Gastrocnemius medialis (tissue), 4 donors: Measurements from ENCODE around the gene WASHC1. TPM values are rescaled to one million over a fixed set of nuclear protein-coding genes. Genes with fewer than 3 reads are reported as not detected.
"Not testable (repeated sequence)": the region's sequence is repeated elsewhere in the genome, so short reads cannot be mapped to it uniquely, and the experiment has no call there.

Experiments
- ATAC-seq, 2 donors: fragments of 150-250 bp; one replicate each; pipeline ENCODE4 v1.9.1; 2016
- DNase-seq, 2 donors: peaks; one replicate each; pipeline ENCODE4 v3.0.0-alpha.2; 2019
- H3K27ac ChIP-seq, 4 donors: fragments of 200-600 bp; sonication (generic); 1 replicate in 1 of 4; 2 replicates in 3 of 4; pipeline ENCODE4 v1.5.1; 2016 to 2018; ENCODE audit warnings: mild to moderate bottlenecking in 2 of 4, moderate library complexity in 1 of 4
- H3K27me3 ChIP-seq, 3 donors: fragments of 200-600 bp; sonication (generic) in 2 of 3; 1 replicate in 1 of 3; 2 replicates in 2 of 3; pipeline versions ENCODE4 v1.5.1 to v1.6.0; 2016 to 2019; ENCODE audit warnings: mild to moderate bottlenecking in 1 of 3, moderate library complexity in 1 of 3
- H3K36me3 ChIP-seq, 2 donors: fragments of 200-600 bp; sonication (generic) in 1 of 2; one replicate each; pipeline ENCODE4 v1.5.1; 2017 to 2018
- H3K4me1 ChIP-seq, 2 donors: fragments of 200-600 bp; sonication (generic) in 1 of 2; one replicate each; pipeline ENCODE4 v1.5.1; 2016 to 2017; ENCODE audit warnings: mild to moderate bottlenecking in 2 of 2
- H3K4me3 ChIP-seq, 4 donors: fragments of 200-600 bp; sonication (generic) in 3 of 4; 1 replicate in 1 of 4; 2 replicates in 3 of 4; pipeline ENCODE4 v1.5.1; 2016 to 2019; ENCODE audit warnings: mild to moderate bottlenecking in 2 of 4
- H3K9me3 ChIP-seq, 3 donors: fragments of 200-600 bp; sonication (generic) in 2 of 3; 1 replicate in 1 of 3; 2 replicates in 2 of 3; pipeline ENCODE4 v1.5.1; 2016 to 2019
- in situ Hi-C, 4 donors: fragments of 200-750 bp; cut with MboI; loops; one replicate each; pipeline versions ENCODE4 v1.15.0 to v1.8.0; 2017; ENCODE audit warnings: low sequenced_read_pairs in 4 of 4
- intact Hi-C: fragments of 100-400 bp; cut with DNase I; formaldehyde crosslinking; loops from one replicate; pipeline ENCODE4 v1.15.1; 2023; ENCODE audit warnings: low total_unique reads
- total RNA-seq, 4 donors: library from RNA; depleted of rRNA; stranded (reverse); fragments of >200 nt; gene quantifications; one replicate each; pipeline versions ENCODE4 v1.1.0 to v1.2.3, GENCODE V29; 2016

The WASHC1 gene, protein sequence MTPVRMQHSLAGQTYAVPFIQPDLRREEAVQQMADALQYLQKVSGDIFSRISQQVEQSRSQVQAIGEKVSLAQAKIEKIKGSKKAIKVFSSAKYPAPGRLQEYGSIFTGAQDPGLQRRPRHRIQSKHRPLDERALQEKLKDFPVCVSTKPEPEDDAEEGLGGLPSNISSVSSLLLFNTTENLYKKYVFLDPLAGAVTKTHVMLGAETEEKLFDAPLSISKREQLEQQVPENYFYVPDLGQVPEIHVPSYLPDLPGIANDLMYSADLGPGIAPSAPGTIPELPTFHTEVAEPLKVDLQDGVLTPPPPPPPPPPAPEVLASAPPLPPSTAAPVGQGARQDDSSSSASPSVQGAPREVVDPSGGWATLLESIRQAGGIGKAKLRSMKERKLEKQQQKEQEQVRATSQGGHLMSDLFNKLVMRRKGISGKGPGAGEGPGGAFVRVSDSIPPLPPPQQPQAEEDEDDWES
- 1 to 10 TPM; 3.4 to 5.1 (median 4.1) TPM for total RNA-seq

DNA sequence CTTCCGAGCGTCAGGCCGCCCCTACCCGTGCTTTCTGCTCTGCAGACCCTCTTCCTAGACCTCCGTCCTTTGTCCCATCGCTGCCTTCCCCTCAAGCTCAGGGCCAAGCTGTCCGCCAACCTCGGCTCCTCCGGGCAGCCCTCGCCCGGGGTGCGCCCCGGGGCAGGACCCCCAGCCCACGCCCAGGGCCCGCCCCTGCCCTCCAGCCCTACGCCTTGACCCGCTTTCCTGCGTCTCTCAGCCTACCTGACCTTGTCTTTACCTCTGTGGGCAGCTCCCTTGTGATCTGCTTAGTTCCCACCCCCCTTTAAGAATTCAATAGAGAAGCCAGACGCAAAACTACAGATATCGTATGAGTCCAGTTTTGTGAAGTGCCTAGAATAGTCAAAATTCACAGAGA, at the start of gene WASHC1:
Gene WASHC1, minus strand, starts transcription at position 101 of the 400 bp plus-strand sequence. CDS start 4,457 bp downstream, outside the sequence.
- DNase-seq, H3K27ac ChIP-seq, H3K4me1 ChIP-seq, intact Hi-C loops, H3K36me3 ChIP-seq, in situ Hi-C loops, H3K27me3 ChIP-seq, H3K9me3 ChIP-seq, ATAC-seq: not testable (repeated sequence)
- H3K4me3 ChIP-seq: peak within 1 kb of the TSS in 2 of 4 donors; percentile 59

DNA sequence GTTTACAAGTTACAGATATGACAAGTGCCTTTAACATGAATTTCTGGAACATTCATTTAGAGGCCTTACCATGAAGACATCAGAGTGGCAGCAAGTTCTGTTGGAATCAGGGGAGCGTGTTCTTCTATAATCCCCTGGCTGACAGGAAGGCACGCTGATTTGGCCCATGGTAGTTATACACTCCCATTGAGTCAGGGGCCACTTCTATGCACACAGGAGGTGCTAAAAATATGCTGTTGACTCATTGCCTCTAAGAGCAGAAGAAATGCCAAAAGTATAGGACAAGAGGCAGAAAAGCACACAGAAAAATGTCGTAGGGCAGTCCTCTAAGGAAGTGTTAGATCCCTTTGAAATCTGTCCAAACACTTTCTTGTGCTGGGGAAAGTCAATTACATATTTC, 49.1 kb upstream of the WASHC1 start:
- H3K36me3 ChIP-seq, DNase-seq, H3K4me3 ChIP-seq, in situ Hi-C loops, H3K27ac ChIP-seq, H3K27me3 ChIP-seq, intact Hi-C loops, H3K9me3 ChIP-seq, H3K4me1 ChIP-seq: not testable (repeated sequence)
- ATAC-seq: peak in 1 of 2 donors; percentile 49

DNA sequence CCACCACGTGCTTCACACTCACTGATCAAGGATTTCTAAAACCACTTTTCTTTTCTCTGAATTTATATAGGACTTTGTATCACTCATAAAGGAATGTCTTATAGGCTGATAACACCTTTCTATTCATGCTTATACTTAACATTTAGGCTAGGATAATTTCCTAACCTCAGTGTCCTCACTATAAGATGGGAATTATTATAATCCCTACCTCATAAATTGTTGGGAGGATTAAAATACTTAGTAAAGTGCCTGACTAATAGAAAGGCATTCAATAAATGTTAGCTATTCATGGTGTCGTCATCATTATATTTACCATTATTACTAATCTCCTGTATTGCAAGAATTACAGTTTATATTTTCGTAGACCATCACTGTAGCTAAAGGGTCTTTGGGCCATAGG, 47.1 kb upstream of the WASHC1 start:
- H3K4me1 ChIP-seq, H3K27me3 ChIP-seq, ATAC-seq, intact Hi-C loops, H3K9me3 ChIP-seq, in situ Hi-C loops, H3K4me3 ChIP-seq, H3K36me3 ChIP-seq, DNase-seq, H3K27ac ChIP-seq: not testable (repeated sequence)

DNA sequence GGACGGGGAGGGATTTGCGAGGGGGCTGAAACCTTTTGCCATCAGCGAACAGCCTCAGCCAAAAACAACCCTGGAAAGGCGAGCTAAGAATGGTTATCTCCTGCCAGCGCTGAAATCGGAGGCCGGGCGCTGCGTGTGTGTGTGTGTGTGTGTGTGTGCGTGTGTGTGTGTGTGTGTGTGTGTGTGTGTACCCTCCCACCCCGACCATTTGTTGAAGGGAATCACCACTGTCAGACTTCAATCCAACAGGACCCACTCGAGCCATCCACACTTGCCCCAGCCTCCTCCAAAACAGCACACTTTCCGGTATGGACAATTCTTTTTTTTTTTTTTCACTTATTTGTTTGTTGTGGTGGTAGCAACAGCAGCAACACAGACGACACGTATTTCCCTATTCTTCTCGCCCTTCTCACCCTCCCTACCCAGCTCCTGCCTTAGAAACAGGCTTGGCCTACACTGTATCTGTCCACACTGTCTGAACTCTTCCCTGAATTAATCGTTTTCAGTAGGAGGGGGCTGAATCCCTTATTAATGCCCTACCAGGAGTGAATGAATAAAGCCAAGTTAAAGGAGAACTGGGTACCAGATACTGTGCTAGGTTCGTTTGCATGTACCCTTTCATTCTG, 44.8 kb upstream of the WASHC1 start:
- ATAC-seq: peak in 1 of 2 donors; percentile 32
- H3K27ac ChIP-seq, H3K36me3 ChIP-seq, H3K9me3 ChIP-seq, H3K27me3 ChIP-seq, in situ Hi-C loops, H3K4me1 ChIP-seq, DNase-seq, intact Hi-C loops: not testable (repeated sequence)
- peak overlapping the region; percentile 35 to 58 (median 54) for H3K4me3 ChIP-seq

DNA sequence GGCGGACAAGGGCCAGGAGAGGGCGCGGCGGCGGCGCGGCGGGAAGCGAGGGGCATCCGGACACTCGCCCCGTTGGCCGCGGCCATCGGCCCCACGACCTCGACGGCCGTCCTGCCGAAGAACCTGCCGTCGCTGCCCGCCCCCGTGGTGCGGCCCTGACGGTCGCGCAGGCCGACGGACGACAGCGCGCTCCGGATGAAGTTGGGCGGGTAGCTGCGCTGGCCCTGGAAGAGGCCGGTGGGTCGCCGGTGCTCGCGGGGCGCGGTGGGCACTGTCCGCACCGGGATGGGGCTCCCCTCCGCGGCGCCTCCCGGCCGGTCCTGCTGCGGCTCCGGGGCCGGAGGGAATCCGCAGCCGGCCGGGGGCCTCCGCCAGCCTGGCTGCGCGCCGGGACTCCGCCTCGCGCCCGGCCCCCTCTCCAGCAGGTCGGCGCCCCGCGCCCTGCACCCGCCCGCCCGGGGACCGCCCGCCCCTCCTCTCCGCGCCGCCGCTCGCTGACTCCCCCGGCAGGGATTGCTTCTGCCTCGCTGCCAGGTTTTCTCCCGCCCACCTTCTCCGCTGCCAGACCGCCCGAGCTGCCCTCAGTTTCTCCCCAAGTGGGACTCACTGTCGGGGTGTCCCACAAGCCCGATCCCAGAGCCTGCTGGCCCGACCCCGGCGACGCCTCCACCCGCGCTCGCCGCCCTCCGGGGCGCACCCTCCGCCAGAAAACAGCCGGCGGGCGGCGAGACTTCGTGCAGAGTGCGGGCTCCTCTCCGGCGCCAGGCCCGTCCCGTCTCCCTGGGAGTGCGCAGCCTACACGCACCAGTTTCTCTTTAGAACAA, 44.0 kb upstream of the WASHC1 start:
- H3K9me3 ChIP-seq, intact Hi-C loops, H3K27me3 ChIP-seq, in situ Hi-C loops, H3K36me3 ChIP-seq, H3K27ac ChIP-seq, H3K4me1 ChIP-seq, DNase-seq: not testable (repeated sequence)
- peak overlapping the region; percentile 35 to 58 (median 54) for H3K4me3 ChIP-seq
- ATAC-seq: peak; percentile 13 to 32

DNA sequence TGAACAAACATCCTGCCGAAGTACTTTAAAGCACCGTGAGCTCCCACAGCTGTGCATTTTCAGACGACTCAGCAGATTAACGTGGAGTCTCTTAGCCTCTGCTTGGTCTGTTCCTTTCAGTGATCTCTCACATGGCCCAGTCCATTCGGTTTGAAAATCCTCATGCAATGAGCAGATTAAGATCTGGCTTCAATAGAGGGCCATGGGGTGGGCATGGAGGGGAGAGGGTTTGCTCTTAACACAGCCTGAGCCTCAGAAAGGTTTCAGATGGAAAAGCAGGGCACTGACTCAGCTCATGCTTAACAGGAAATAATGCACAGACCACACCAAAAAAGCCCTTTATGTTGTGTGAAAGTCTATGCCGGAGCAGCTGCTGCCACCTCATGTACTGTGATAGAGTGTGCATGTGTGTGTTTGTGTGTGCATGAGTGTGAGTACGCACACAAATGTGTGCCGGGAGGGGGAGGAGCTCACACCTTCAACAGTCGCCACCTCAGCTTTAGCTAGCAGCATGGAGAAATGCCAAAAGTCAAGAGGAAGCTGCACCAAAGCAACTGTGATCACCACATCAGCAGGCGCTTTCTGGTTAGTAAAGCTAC, 33.9 kb upstream of the WASHC1 start:
- H3K4me3 ChIP-seq, H3K9me3 ChIP-seq, H3K27ac ChIP-seq, H3K27me3 ChIP-seq, intact Hi-C loops, H3K36me3 ChIP-seq, in situ Hi-C loops, H3K4me1 ChIP-seq, DNase-seq: not testable (repeated sequence)
- ATAC-seq: peak in 1 of 2 donors; percentile 30

DNA sequence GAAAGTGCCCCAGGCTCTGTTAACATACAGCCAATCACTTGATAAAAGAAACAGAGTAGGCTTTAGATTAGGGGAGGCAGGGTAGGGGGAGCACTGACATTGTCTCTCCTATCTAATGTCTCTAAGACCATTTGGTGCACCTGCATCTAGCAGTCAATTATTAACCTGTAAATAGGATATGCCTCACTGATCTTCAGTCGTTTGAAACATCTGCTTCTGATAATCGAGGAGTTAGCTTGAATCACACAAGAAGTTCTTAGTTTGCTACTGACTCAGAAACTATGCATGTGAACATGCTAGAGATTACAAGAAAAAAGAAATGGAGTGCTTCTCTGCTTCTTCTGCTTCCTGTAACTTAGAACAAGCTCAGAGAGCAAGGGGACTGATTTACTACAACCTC, 23.4 kb upstream of the WASHC1 start:
- in situ Hi-C loops, H3K27me3 ChIP-seq, H3K27ac ChIP-seq, H3K9me3 ChIP-seq, DNase-seq, intact Hi-C loops, ATAC-seq, H3K4me3 ChIP-seq, H3K4me1 ChIP-seq, H3K36me3 ChIP-seq: not testable (repeated sequence)

DNA sequence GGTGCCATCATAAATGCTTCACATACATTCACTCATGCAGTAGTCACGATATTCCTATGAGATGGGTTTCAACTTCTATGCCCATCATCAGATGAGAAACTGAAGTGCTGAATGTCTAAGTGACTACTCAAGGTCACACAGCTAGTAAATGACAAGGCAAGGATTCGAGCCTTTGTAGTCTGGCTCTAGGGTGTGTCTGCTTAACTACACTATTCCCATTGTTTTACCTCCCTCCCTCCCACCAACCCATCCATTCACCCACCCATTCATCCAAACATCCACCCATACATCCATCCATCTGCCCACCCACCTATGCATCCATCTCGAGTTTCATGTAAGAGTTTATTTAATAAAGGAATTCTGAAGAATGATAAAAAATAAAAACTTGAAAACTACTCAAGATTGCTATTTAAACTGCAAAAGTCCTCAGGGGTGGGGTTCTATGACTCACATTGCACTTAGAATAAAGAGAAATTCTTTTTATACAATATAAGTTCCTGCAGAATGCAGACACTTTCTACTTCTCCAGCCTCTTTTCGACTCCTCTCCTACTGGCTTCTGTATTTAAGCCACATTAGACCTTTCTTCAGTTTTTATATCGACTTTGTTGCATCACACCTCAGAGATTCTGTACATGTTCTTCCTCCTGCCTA, 19.1 kb upstream of the WASHC1 start:
- intact Hi-C loops: not testable (repeated sequence)

DNA sequence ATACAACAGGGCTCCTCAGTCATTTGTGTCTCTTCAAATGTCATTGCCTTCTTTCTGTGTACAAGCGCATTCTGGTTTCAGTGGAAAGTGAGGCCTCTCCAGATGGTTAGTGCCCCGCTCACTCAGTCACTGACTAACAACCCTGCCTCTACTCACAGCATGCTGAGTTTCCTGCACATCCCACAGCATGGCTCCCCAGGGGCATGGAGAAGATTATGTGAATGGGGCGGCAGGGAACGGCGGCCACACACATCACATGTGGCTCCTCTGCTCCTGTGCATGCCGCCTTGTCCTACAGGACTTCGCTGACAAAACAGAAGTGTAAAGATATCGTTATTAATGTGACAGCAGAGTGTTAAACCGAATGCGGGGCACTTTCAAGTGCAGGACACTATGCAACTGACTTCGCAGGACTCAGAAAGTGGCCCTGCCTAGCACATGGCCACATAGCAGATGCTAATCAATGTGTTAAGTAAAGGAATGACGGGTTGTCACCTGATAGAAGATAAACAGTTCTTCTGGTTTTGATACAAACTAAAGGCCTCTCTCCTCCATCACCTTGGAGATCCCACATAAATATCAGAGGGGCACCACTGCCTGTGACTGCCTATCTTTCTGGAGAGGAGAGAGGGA, 17.5 kb upstream of the WASHC1 start:
- H3K36me3 ChIP-seq, intact Hi-C loops, H3K4me1 ChIP-seq, H3K9me3 ChIP-seq, H3K4me3 ChIP-seq, H3K27me3 ChIP-seq, H3K27ac ChIP-seq, ATAC-seq, DNase-seq, in situ Hi-C loops: not testable (repeated sequence)

More for the DNA sequence above, 19.1 kb upstream of the WASHC1 start:
- in situ Hi-C loops, H3K9me3 ChIP-seq, H3K4me3 ChIP-seq, H3K4me1 ChIP-seq, DNase-seq, H3K36me3 ChIP-seq, ATAC-seq, H3K27ac ChIP-seq, H3K27me3 ChIP-seq: not testable (repeated sequence)

DNA sequence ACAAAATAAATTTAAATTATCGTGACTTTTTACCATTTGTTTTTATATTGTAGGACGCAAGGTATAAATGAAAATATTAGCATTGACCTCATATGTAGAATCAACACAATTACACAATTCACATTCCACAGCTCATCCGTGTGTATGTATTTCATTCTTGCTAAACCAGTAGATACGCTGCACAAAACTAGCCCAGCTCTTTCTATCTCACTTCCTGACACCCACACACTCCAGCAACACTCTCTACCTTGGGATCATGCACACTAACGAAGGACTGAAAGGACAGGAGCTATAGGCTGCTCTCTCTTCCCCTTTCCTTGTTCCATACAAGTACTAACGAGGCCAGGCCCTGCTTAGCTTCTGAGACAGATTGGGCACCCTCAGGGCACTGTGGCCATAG, 16.9 kb upstream of the WASHC1 start:
- ATAC-seq: not testable (repeated sequence)

More for the DNA sequence above, 16.9 kb upstream of the WASHC1 start:
- intact Hi-C loops, in situ Hi-C loops, H3K27ac ChIP-seq, H3K36me3 ChIP-seq, H3K9me3 ChIP-seq, DNase-seq, H3K4me1 ChIP-seq, H3K4me3 ChIP-seq, H3K27me3 ChIP-seq: not testable (repeated sequence)
